Medulla oblongata (tissue), 1 donor: ENCODE results near the gene YPEL1.
"Not testable (repeated sequence)": the region's sequence is repeated elsewhere in the genome, so short reads cannot be mapped to it uniquely, and the experiment has no call there.

ENCODE experiments used
- DNase-seq: peaks from one replicate; pipeline ENCODE4 v3.0.0-alpha.2; 2015; ENCODE audit errors: extremely low spot score

Gene YPEL1

GRCh38 chr22:21684492-21685163 lies 51.0 kb downstream of the YPEL1 start:
- no peak for DNase-seq

- no peak for DNase-seq
Measured at GRCh38 chr22:21683401-21683811, 52.2 kb downstream of the YPEL1 start.

- no peak for DNase-seq
Measured at GRCh38 chr22:21682385-21683175, 53.0 kb downstream of the YPEL1 start.

GRCh38 chr22:21681566-21682370 lies 53.8 kb downstream of the YPEL1 start:
- DNase-seq = no peak

- no peak for DNase-seq
Measured at GRCh38 chr22:21680830-21681565, 54.6 kb downstream of the YPEL1 start.

GRCh38 chr22:21679383-21679782 lies 56.2 kb downstream of the YPEL1 start:
- DNase-seq = no peak

- not testable (repeated sequence) for DNase-seq
Measured at GRCh38 chr22:21678842-21679241, 56.8 kb downstream of the YPEL1 start.

- no peak for DNase-seq
Measured at GRCh38 chr22:21677606-21678443, 57.8 kb downstream of the YPEL1 start.

- DNase-seq = no peak
Measured at GRCh38 chr22:21674638-21675245, 60.9 kb downstream of the YPEL1 start.

GRCh38 chr22:21673534-21674321 lies 61.9 kb downstream of the YPEL1 start:
- no peak for DNase-seq

- no peak for DNase-seq
Measured at GRCh38 chr22:21672107-21672629, 63.4 kb downstream of the YPEL1 start.

GRCh38 chr22:21669026-21669425 lies 66.6 kb downstream of the YPEL1 start:
- no peak for DNase-seq

GRCh38 chr22:21666786-21667185 lies 68.8 kb downstream of the YPEL1 start:
- DNase-seq = no peak

- no peak for DNase-seq
Measured at GRCh38 chr22:21665047-21665851, 70.3 kb downstream of the YPEL1 start.

GRCh38 chr22:21663738-21664137 lies 71.9 kb downstream of the YPEL1 start:
- no peak for DNase-seq

GRCh38 chr22:21661991-21662390 lies 73.6 kb downstream of the YPEL1 start:
- no peak for DNase-seq

GRCh38 chr22:21660904-21661303 lies 74.7 kb downstream of the YPEL1 start:
- DNase-seq = no peak

- no peak for DNase-seq
Measured at GRCh38 chr22:21659864-21660525, 75.6 kb downstream of the YPEL1 start.
